ENCODE data around the gene PCBP2.

PCBP2 gene

GRCh38 chr12:53495903-53496751 is 44.2 kb downstream of the PCBP2 start:
- DNase-seq: no peak

GRCh38 chr12:53496752-53497032 is 44.8 kb downstream of the PCBP2 start:
- no peak for DNase-seq

GRCh38 chr12:53497461-53497860 is 45.6 kb downstream of the PCBP2 start:
- DNase-seq: no peak

GRCh38 chr12:53498235-53498630 is 46.3 kb downstream of the PCBP2 start:
- DNase-seq: no peak

GRCh38 chr12:53499266-53500141 is 47.6 kb downstream of the PCBP2 start, which contains the start of gene MAP3K12:
Gene MAP3K12, minus strand, starts transcription at chr12:53499458. Its CDS starts 12,067 bp downstream, at chr12:53487391.
- DNase-seq: peak; percentile 60

GRCh38 chr12:53500142-53500775 is 48.4 kb downstream of the PCBP2 start:
- DNase-seq: no peak

- DNase-seq: peak; percentile 95
Measured at GRCh38 chr12:53500776-53501614, 49.1 kb downstream of the PCBP2 start, which contains the start of gene TARBP2. Gene TARBP2, plus strand, starts transcription at chr12:53501283. Its CDS starts 126 bp downstream, at chr12:53501409.

GRCh38 chr12:53501615-53502181 is 49.8 kb downstream of the PCBP2 start:
- DNase-seq: no peak

- no peak for DNase-seq
Measured at GRCh38 chr12:53502331-53502730, 50.4 kb downstream of the PCBP2 start.

GRCh38 chr12:53502983-53503728 is 51.3 kb downstream of the PCBP2 start:
- DNase-seq: no peak

- no peak for DNase-seq
Measured at GRCh38 chr12:53504004-53504920, 52.4 kb downstream of the PCBP2 start.

- no peak for DNase-seq
Measured at GRCh38 chr12:53505086-53505485, 53.2 kb downstream of the PCBP2 start.

GRCh38 chr12:53505555-53506449 is 53.9 kb downstream of the PCBP2 start:
- no peak for DNase-seq

- no peak for DNase-seq
Measured at GRCh38 chr12:53506450-53506785, 54.5 kb downstream of the PCBP2 start.

- DNase-seq: no peak
Measured at GRCh38 chr12:53506881-53507602, 55.1 kb downstream of the PCBP2 start, which contains the start of gene NPFF. Gene NPFF, minus strand, starts transcription at chr12:53507484. Its CDS starts 10 bp downstream, at chr12:53507474.

- DNase-seq: no peak
Measured at GRCh38 chr12:53507603-53507885, 55.6 kb downstream of the PCBP2 start.

GRCh38 chr12:53508534-53509170 is 56.8 kb downstream of the PCBP2 start:
- peak; percentile 78 for DNase-seq

- no peak for DNase-seq
Measured at GRCh38 chr12:53510181-53510812, 58.4 kb downstream of the PCBP2 start.
